AG04449 (cell line): ENCODE data around the gene FAM53C.

Experiments used
- CTCF ChIA-PET: fragments of 350-600 bp; formaldehyde crosslinking; extraction: SDS; loops from one replicate; lab custom pipeline; 2021; ENCODE audit warnings: antibody characterized with exemption; lab: Yijun Ruan, JAX
- POLR2A ChIA-PET: fragments of 400-600, 350-600 bp; formaldehyde crosslinking; extraction: SDS; loops from one replicate; lab custom pipeline; 2020; ENCODE audit warnings: antibody characterized with exemption, inconsistent platforms; lab: Yijun Ruan, JAX
- DNase-seq: peaks from one replicate; pipeline ENCODE4 v3.0.0-alpha.2; 2010; ENCODE audit warnings: low read depth, low spot score
- H3K4me3 ChIP-seq: 2 replicates; pipeline ENCODE4 v1.5.1; 2011; ENCODE audit warnings: low read depth, mild to moderate bottlenecking, control low read depth, low read length
- TF ChIP-seq, protein P1 (sequence below): IDR thresholded peaks from one replicate; pipeline ENCODE4 v1.5.1; 2011; ENCODE audit warnings: mild to moderate bottlenecking, moderate library complexity, low read length, control low read depth, inconsistent platforms; ENCODE audit not compliant: insufficient read depth; ENCODE audit errors: missing control alignments

Gene FAM53C

DNA sequence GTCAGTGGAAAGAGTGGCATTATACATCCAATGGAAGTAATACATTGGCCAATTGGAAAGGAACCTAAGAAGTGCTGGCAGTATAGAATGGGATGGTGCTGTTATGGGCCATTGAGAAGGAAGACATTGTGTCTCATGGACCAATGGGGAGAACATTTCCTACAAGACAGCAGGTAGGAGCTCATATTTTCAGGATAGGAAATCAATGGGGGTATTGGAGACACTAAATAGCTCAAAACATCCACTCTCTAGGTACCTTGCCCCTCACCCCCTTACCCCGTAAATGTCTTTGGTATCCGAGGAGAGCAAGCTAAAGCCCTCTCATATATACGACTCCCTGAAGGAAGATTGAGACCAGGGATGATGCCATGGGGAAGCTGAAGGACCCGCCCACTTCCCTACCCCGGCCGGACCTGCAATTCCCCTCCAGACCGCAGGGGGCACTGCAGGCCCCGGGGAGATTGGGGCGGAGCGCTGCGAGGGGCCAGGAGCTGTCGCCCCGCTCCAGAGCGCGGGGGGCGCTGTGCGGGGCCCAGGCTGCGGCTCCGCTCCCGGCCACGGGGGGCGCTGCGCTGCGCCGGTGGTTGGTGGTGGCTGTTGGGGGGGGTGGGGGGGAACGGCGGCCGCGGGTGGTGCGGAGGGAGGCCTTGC lies 14.1 kb downstream of the FAM53C start, which contains the start of gene KDM3B:
TSS of gene KDM3B (plus strand) at position 615 of the 651 bp plus-strand sequence. CDS start 111 bp downstream, outside the sequence.
- CTCF ChIA-PET = interaction anchor here (0.7 to 7.9 kb wide), 34 partner anchors 9 to 171 kb away, joined by 3 to 267 read pairs (median 4); partner anchors contain the start of genes CDC23, CDC25C, EGR1 and FAM53C
- DNase-seq = no peak
- H3K4me3 ChIP-seq = peak within 1 kb of the TSS; percentile 75
- POLR2A ChIA-PET = interaction anchor here (0.8 to 9.0 kb wide), 3 partner anchors 14 to 139 kb away, joined by 4 to 121 read pairs (median 4); partner anchors contain the start of genes CDC23, CDC25C and FAM53C
- TF ChIP-seq, protein P1, sequence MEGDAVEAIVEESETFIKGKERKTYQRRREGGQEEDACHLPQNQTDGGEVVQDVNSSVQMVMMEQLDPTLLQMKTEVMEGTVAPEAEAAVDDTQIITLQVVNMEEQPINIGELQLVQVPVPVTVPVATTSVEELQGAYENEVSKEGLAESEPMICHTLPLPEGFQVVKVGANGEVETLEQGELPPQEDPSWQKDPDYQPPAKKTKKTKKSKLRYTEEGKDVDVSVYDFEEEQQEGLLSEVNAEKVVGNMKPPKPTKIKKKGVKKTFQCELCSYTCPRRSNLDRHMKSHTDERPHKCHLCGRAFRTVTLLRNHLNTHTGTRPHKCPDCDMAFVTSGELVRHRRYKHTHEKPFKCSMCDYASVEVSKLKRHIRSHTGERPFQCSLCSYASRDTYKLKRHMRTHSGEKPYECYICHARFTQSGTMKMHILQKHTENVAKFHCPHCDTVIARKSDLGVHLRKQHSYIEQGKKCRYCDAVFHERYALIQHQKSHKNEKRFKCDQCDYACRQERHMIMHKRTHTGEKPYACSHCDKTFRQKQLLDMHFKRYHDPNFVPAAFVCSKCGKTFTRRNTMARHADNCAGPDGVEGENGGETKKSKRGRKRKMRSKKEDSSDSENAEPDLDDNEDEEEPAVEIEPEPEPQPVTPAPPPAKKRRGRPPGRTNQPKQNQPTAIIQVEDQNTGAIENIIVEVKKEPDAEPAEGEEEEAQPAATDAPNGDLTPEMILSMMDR = peak; percentile 95

DNA sequence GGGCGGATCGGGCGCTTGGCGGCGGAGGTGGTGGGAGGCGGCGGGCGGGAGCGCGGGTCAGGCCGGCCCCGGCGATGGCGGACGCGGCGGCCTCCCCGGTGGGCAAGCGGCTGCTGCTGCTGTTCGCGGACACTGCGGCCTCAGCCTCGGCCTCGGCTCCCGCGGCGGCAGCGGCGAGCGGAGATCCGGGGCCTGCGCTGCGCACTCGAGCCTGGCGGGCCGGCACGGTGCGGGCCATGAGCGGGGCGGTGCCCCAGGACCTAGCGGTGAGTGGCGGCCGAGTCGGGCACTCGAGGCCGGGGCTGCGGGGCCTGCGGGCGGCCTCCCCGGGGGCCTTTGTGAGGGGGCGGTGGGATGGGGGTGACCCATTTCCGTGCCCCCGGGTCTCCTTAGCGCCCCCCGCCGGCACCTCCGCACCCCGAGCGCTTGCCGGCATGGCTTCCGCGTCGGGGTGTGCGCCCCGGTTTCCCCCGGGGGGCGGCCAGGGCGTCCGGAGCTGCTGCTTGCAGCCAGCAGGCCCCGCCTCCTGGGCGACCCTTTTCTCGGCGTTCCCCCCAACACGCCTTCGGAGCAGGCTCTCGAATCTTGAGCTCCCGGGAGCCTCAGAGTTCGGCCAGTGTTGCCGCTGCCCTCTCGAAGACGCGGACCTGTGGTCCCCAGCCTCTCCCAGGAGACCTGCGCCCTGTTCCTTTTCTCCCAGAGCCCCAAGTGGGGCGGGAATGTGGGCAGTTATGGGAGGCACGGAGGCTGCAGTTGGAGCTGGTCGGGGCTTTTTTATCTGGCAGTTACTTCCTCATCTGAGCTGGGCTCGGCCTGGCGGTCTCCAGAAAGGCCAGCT lies 14.9 kb downstream of the FAM53C start:
- TF ChIP-seq, protein P1 = peak; percentile 50
- CTCF ChIA-PET = interaction anchor here (0.6 to 7.9 kb wide), 34 partner anchors 8 to 976 kb away, joined by 3 to 267 read pairs (median 4); partner anchors contain the start of genes CDC23, CDC25C, EGR1 and FAM53C
- H3K4me3 ChIP-seq = peak overlapping the region; percentile 75
- POLR2A ChIA-PET = interaction anchor here (0.7 to 9.0 kb wide), 7 partner anchors 8 to 140 kb away, joined by 3 to 121 read pairs (median 4); partner anchors contain the start of genes CDC23, CDC25C, EGR1 and FAM53C
- no peak for DNase-seq

DNA sequence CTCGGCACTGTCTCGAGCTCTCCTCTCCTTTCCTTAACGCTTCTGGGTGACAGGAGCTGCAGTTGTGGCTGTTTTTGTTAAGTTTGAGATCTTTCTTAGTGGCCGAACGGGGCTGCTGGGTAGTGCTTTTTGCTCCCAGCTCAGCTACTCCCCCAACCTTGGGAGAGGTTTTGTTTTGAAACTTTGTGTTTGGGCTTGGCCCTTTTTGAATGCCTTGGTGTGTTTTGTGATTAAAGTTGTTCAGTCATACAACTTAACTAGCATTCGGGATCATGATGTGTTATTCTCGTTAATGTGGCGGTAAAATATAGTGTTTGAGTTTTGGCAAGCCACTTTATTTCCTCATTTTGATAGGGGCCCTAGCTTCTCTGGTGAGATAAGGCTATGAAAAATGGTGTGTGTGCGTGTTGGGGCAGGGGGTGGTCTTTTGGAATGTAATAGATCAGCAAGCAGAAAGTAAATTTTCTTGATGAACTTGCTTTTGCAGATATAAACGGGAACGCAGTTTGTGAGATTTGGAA lies 15.6 kb downstream of the FAM53C start:
- ChIA-PET CTCF (interaction anchor here (0.6 to 7.9 kb wide), 21 partner anchors 8 to 975 kb away, joined by 3 to 267 read pairs (median 5); partner anchors contain the start of genes CDC23, CDC25C, FAM53C and REEP2), POLR2A (interaction anchor here (0.7 to 9.0 kb wide), 6 partner anchors 9 to 112 kb away, joined by 3 to 121 read pairs (median 4); partner anchors contain the start of genes CDC25C, EGR1 and FAM53C)
- peak overlapping the region; percentile 75 for H3K4me3 ChIP-seq
- TF ChIP-seq, protein P1 = no peak
- no peak for DNase-seq

DNA sequence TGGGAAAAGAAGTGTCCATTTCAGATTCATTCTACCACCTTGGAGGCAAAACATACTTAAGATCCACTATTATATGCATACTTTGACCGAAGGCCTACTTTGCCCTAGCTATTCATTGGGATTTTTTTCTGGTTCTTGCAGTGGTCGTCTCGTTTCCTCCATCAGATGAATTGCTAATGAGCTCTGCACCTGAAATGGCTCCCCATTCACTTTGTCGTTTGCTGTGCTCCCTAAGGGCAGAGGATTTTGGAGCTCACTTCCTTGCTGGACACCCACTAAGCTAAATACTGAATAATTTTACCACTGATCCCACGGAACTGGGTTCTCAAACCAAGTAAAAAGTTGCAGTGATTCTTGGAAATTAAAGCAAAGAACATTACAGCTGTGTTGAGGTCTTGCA lies 16.3 kb downstream of the FAM53C start:
- CTCF ChIA-PET = interaction anchor here (1.4 to 7.9 kb wide), 8 partner anchors 11 to 175 kb away, joined by 3 to 267 read pairs (median 23); partner anchors contain the start of genes CDC25C and FAM53C
- no peak for DNase-seq
- POLR2A ChIA-PET = interaction anchor here (1.4 to 9.0 kb wide), 2 partner anchors 16 to 111 kb away, joined by 4 to 121 read pairs; partner anchors contain the start of genes EGR1 and FAM53C
- TF ChIP-seq, protein P1 = no peak
- peak overlapping the region; percentile 75 for H3K4me3 ChIP-seq

DNA sequence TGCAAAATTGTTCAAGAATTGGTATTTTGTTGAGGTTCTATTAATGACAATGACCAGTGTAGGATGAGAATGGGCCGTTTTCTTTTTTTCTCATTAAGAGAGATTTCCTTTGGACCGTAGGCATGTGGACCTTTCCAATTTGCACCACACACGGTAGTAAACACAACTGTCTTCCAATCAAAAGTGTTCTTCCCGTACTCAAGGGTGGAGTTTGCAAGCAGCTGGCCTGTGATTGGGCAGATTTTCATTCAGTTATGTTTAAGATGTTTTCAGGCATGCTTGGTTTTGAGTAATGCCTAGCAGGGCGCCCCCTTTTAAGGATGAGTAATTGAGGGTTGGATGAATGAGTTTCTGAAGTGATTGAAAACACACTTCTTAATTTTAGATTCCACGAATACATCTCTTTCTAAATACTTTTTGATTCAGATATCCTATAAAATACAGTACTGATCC lies 16.9 kb downstream of the FAM53C start:
- peak; percentile 49 for DNase-seq

More for the DNA sequence above, 16.9 kb downstream of the FAM53C start:
- POLR2A ChIA-PET = interaction anchor here (9.0 kb wide), 1 partner anchor 17 kb away, joined by 121 read pairs; the partner anchor contains the start of gene FAM53C
- CTCF ChIA-PET = interaction anchor here (0.8 to 7.9 kb wide), 7 partner anchors 10 to 193 kb away, joined by 3 to 267 read pairs (median 28); partner anchors contain the start of genes CDC25C and FAM53C
- TF ChIP-seq, protein P1 = no peak
- peak overlapping the region; percentile 75 for H3K4me3 ChIP-seq
